Activated CD8-positive, alpha-beta memory T cell treated with anti-CD3 and anti-CD28 coated beads for 4 hours (primary cell): Measurements from ENCODE around the gene VSIG4.

Experiments
- DNase-seq, 2 donors: peaks; one replicate each; pipeline ENCODE4 v3.0.0-alpha.2; 2020; ENCODE audit warnings: low read depth in 2 of 2

VSIG4 gene

GRCh38 chrX:66008328-66008970 is 31.4 kb downstream of the VSIG4 start:
- no peak for DNase-seq

- no peak for DNase-seq
Observed at GRCh38 chrX:66007851-66008250, 32.0 kb downstream of the VSIG4 start.

GRCh38 chrX:66005830-66006449 is 33.9 kb downstream of the VSIG4 start:
- no peak for DNase-seq

- DNase-seq: no peak
Observed at GRCh38 chrX:66004928-66005829, 34.7 kb downstream of the VSIG4 start.

GRCh38 chrX:66002824-66003680 is 36.8 kb downstream of the VSIG4 start:
- no peak for DNase-seq

GRCh38 chrX:66001596-66001995 is 38.3 kb downstream of the VSIG4 start:
- DNase-seq: no peak

- DNase-seq: no peak
Observed at GRCh38 chrX:66000628-66001272, 39.1 kb downstream of the VSIG4 start.

- no peak for DNase-seq
Observed at GRCh38 chrX:66000178-66000577, 39.7 kb downstream of the VSIG4 start.

- DNase-seq: no peak
Observed at GRCh38 chrX:65999563-66000148, 40.2 kb downstream of the VSIG4 start.

GRCh38 chrX:65999029-65999562 is 40.8 kb downstream of the VSIG4 start:
- DNase-seq: no peak

- no peak for DNase-seq
Observed at GRCh38 chrX:65997978-65998717, 41.7 kb downstream of the VSIG4 start.

GRCh38 chrX:65994519-65995506 is 45.1 kb downstream of the VSIG4 start:
- DNase-seq: no peak

GRCh38 chrX:65993915-65994460 is 45.9 kb downstream of the VSIG4 start:
- no peak for DNase-seq

GRCh38 chrX:65993332-65993731 is 46.5 kb downstream of the VSIG4 start:
- no peak for DNase-seq

GRCh38 chrX:65990702-65991101 is 49.2 kb downstream of the VSIG4 start:
- no peak for DNase-seq

- no peak for DNase-seq
Observed at GRCh38 chrX:65987811-65988210, 52.1 kb downstream of the VSIG4 start.

- DNase-seq: peak; percentile 10 to 45
Observed at GRCh38 chrX:65985922-65986588, 53.8 kb downstream of the VSIG4 start.

GRCh38 chrX:65985211-65985610 is 54.7 kb downstream of the VSIG4 start:
- no peak for DNase-seq
